PC-9 (cell line): ENCODE results near the gene C2orf78. TPM values are rescaled to one million over a fixed set of nuclear protein-coding genes. Genes with fewer than 3 reads are reported as not detected.

Experiments used
- BruUV-seq: library from RNA; stranded (reverse); fragments of 400-500 nt; replicated peaks from 2 replicates; lab custom pipeline; 2021; lab: Mats Ljungman, UMichigan
- CTCF ChIA-PET: fragments of 300-600 bp; sonication (Branson Sonifier 250); formaldehyde crosslinking; loops from one replicate; lab custom pipeline; 2022; ENCODE audit warnings: antibody characterized with exemption; lab: Charles Lee
- POLR2A ChIA-PET: fragments of 300-600 bp; sonication (Branson Sonifier 250); formaldehyde crosslinking; loops from one replicate; lab custom pipeline; 2022; ENCODE audit warnings: antibody characterized with exemption; ENCODE audit not compliant: unreplicated experiment; lab: Charles Lee
- DNase-seq, 2 experiments: peaks; one replicate each; pipeline versions ENCODE4 v3.0.0 to v3.0.0-alpha.2; 2015 to 2022; ENCODE audit warnings: mixed read lengths in 1 of 2
- H2AFZ ChIP-seq: fragments of 200-600 bp; sonication (generic); 2 replicates; pipeline ENCODE4 v1.8.1; 2017; ENCODE audit warnings: antibody characterized with exemption
- H3F3A ChIP-seq: fragments of 200-600 bp; sonication (generic); 2 replicates; pipeline ENCODE4 v1.8.1; 2017; ENCODE audit warnings: antibody characterized with exemption, mild to moderate bottlenecking, low read depth; ENCODE audit not compliant: insufficient read depth
- H3K27ac ChIP-seq: fragments of 200-600 bp; sonication (generic); 2 replicates; pipeline ENCODE4 v1.6.1; 2016; ENCODE audit warnings: mixed run types
- H3K27me3 ChIP-seq: fragments of 200-600 bp; sonication (generic); 2 replicates; pipeline ENCODE4 v1.6.1; 2016; ENCODE audit warnings: low read depth, mixed run types; ENCODE audit not compliant: insufficient read depth
- H3K36me3 ChIP-seq: fragments of 200-600 bp; sonication (generic); 2 replicates; pipeline ENCODE4 v1.6.1; 2016; ENCODE audit warnings: low read depth, mixed run types
- H3K4me1 ChIP-seq: fragments of 200-600 bp; sonication (generic); replicated peaks from 2 replicates; pipeline ENCODE4 v1.6.1; 2016; ENCODE audit warnings: mixed run types; ENCODE audit not compliant: insufficient read depth
- H3K4me2 ChIP-seq: fragments of 200-600 bp; sonication (generic); 2 replicates; pipeline ENCODE4 v1.6.1; 2017; ENCODE audit warnings: mixed run types
- H3K4me3 ChIP-seq: fragments of 200-600 bp; sonication (generic); 2 replicates; pipeline ENCODE4 v1.6.1; 2016; ENCODE audit warnings: mixed run types
- H3K79me2 ChIP-seq: fragments of 200-600 bp; sonication (generic); 2 replicates; pipeline ENCODE4 v1.6.1; 2017; ENCODE audit warnings: low read depth, mixed run types
- H3K9me2 ChIP-seq: fragments of 200-600 bp; sonication (generic); 2 replicates; pipeline ENCODE4 v1.8.1; 2017; ENCODE audit warnings: mild to moderate bottlenecking; ENCODE audit not compliant: insufficient read depth
- H3K9me3 ChIP-seq: fragments of 200-600 bp; sonication (generic); 2 replicates; pipeline ENCODE4 v1.8.1; 2016; ENCODE audit warnings: low read depth; ENCODE audit not compliant: insufficient read depth
- H4K20me1 ChIP-seq: fragments of 200-600 bp; sonication (generic); 2 replicates; pipeline ENCODE4 v1.8.1; 2017; ENCODE audit not compliant: insufficient read depth
- EZH2 ChIP-seq: fragments of 200-600 bp; sonication (generic); IDR thresholded peaks from 2 replicates; pipeline ENCODE4 v1.8.0; 2017; ENCODE audit warnings: antibody characterized with exemption, low read depth
- intact Hi-C: fragments of 100-400 bp; cut with micrococcal nuclease; formaldehyde crosslinking; loops from one replicate; pipeline ENCODE4 v1.10.0; 2022; ENCODE audit not compliant: unreplicated experiment
- total RNA-seq: library from RNA; stranded (reverse); gene quantifications from 2 replicates; pipeline ENCODE4 v1.2.3, GENCODE V29; 2021
- TF ChIP-seq, protein P1 (sequence below): fragments of 200-600 bp; sonication (generic); conservative IDR thresholded peaks from 2 replicates; pipeline ENCODE4 v1.6.1; 2017; ENCODE audit warnings: mixed run types, antibody characterized with exemption, mild to moderate bottlenecking, moderate library complexity

C2orf78 gene
- total RNA-seq, 1 experiment from 2014 or later: not detected

DNA sequence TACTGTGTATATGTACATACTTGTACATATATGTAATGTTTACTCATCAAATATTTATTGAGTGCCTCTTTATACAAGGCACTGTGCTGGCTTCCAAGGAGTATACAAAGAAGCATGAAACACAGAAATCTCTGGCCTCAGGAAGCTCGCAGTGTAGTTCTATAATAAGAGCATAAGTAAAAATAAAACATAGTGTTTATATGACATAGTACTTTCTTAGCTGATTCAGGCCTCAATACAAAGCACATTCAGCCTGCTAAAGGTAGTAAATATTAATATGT is 58.7 kb downstream of the C2orf78 start:
- Histone ChIP-seq H2AFZ (no peak overlapping the region), H3K4me1 (no peaks in the 10 kb centered on the region), H3F3A (no peaks in the 10 kb centered on the region), H3K27ac (no peak overlapping the region), H3K27me3 (no peaks in the 10 kb centered on the region), H4K20me1 (peaks cover 15% of the 10 kb centered on the region; the same call in 1 of the 2 replicates), H3K9me2 (no peaks in the 10 kb centered on the region), H3K36me3 (peaks cover 18% of the 10 kb centered on the region; the same call in 1 of the 2 replicates), H3K4me3 (no peak overlapping the region), H3K9me3 (no peaks in the 10 kb centered on the region), H3K4me2 (no peak overlapping the region), H3K79me2 (no peaks in the 10 kb centered on the region)
- POLR2A ChIA-PET: interaction anchor here (0.6 to 0.7 kb wide), 2 partner anchors 309 to 461 kb away, joined by 3 to 5 read pairs; no protein-coding TSS in a partner anchor
- no TSS peak for BruUV-seq
- CTCF ChIA-PET: no interaction called here
- no peak for DNase-seq
- TF ChIP-seq, protein P1, sequence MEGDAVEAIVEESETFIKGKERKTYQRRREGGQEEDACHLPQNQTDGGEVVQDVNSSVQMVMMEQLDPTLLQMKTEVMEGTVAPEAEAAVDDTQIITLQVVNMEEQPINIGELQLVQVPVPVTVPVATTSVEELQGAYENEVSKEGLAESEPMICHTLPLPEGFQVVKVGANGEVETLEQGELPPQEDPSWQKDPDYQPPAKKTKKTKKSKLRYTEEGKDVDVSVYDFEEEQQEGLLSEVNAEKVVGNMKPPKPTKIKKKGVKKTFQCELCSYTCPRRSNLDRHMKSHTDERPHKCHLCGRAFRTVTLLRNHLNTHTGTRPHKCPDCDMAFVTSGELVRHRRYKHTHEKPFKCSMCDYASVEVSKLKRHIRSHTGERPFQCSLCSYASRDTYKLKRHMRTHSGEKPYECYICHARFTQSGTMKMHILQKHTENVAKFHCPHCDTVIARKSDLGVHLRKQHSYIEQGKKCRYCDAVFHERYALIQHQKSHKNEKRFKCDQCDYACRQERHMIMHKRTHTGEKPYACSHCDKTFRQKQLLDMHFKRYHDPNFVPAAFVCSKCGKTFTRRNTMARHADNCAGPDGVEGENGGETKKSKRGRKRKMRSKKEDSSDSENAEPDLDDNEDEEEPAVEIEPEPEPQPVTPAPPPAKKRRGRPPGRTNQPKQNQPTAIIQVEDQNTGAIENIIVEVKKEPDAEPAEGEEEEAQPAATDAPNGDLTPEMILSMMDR: no peak
- TF ChIP-seq EZH2: no peak
- intact Hi-C loops: no loop called here

DNA sequence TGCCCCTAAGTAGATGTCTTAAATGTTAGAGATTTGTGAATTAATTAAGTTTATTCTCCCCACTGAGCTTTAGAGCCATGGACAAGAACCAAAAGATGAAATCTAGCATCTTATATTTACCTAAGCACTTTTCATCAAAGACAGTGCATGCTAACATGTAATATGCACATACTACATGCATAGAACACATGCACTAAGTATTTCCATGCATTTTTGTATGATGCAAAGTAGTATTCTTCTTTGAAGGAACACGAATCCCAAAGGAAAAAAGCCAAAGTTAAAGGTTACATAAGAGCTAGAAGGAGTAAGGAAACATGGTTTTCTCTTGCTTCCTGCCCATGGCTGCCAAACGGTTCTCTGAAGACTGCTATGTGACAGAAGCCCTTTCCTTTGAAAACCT is 60.1 kb downstream of the C2orf78 start:
- peaks cover 12% of the 10 kb centered on the region; the same call in 1 of the 2 replicates for H4K20me1 ChIP-seq
- TF ChIP-seq EZH2: no peak
- TF ChIP-seq, protein P1: no peak
- ChIA-PET POLR2A (interaction anchor here (0.6 to 0.7 kb wide), 2 partner anchors 15 to 335 kb away, joined by 3 read pairs; partner anchors contain the start of genes MOB1A and STAMBP), CTCF (no interaction called here)
- no peak overlapping the region for H3K4me3 ChIP-seq
- no TSS peak for BruUV-seq
- no peaks in the 10 kb centered on the region for H3K79me2 ChIP-seq
- no peak for DNase-seq
- no peak overlapping the region for H3K4me2 ChIP-seq
- peaks cover 18% of the 10 kb centered on the region; the same call in 1 of the 2 replicates for H3K36me3 ChIP-seq
- H3K9me2 ChIP-seq: no peaks in the 10 kb centered on the region
- no peaks in the 10 kb centered on the region for H3F3A ChIP-seq
- H3K4me1 ChIP-seq: no peaks in the 10 kb centered on the region
- H3K27ac ChIP-seq: no peak overlapping the region
- no peak overlapping the region for H2AFZ ChIP-seq
- no peaks in the 10 kb centered on the region for H3K9me3 ChIP-seq
- H3K27me3 ChIP-seq: no peaks in the 10 kb centered on the region
- intact Hi-C loops: no loop called here

DNA sequence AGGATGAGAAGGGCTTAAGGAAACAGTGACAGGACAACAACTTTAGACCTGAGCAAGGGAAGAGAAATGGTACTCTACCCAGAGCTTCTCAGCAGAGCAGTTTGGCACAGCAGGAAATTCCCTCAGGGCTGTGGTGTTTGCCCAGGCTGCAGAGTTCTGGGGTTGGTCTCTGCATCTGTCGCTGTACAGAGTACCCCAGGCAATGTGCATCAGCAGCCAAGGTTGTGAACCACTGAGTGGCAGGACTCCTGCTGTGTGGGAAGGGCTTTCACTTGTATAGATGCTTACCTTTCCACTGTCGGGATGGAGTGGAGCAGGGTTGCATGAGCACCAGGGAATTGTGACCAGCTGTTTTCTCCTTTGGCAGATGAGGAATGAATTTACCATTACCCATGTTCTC is 66.0 kb downstream of the C2orf78 start:
- H4K20me1 ChIP-seq: no peaks in the 10 kb centered on the region
- ChIA-PET POLR2A (no interaction called here), CTCF (no interaction called here)
- no peaks in the 10 kb centered on the region for H3K79me2 ChIP-seq
- intact Hi-C loops: no loop called here
- H3K4me1 ChIP-seq: peaks cover 9% of the 10 kb centered on the region
- H3K4me2 ChIP-seq: no peak overlapping the region
- H3K27me3 ChIP-seq: no peaks in the 10 kb centered on the region
- no peak overlapping the region for H2AFZ ChIP-seq
- TF ChIP-seq EZH2: no peak
- H3K9me2 ChIP-seq: no peaks in the 10 kb centered on the region
- no TSS peak for BruUV-seq
- H3K27ac ChIP-seq: no peak overlapping the region
- no peak for DNase-seq
- no peak overlapping the region for H3K4me3 ChIP-seq
- H3K36me3 ChIP-seq: peaks cover 38% of the 10 kb centered on the region
- peaks cover 15% of the 10 kb centered on the region for H3F3A ChIP-seq
- H3K9me3 ChIP-seq: no peaks in the 10 kb centered on the region

DNA sequence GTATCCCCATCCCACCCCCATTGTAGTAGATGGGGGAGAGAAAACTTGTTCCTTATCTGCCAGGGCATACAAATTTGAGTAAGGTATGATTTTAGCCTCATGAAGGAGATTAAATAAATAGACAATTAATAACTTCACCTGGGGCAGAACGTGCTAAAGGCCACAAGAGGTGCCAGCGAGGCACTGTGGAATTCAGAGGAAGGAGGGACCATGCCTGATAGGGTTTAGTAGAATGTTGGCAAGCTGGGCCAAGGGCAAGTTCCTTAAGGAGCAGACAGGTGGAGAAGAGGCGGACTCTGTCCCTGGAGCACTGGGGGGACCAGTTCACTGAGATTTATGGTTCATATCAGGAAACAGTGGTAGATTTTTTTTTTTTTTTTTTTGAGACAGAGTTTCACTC is 67.3 kb downstream of the C2orf78 start:
- no TSS peak for BruUV-seq
- Histone ChIP-seq H3K4me2 (no peak overlapping the region), H3K9me3 (no peaks in the 10 kb centered on the region), H3K27ac (no peak overlapping the region), H3K4me3 (no peak overlapping the region), H3F3A (peaks cover 15% of the 10 kb centered on the region), H3K79me2 (no peaks in the 10 kb centered on the region), H3K36me3 (peaks cover 36% of the 10 kb centered on the region), H2AFZ (no peak overlapping the region), H3K27me3 (no peaks in the 10 kb centered on the region), H3K4me1 (peaks cover 9% of the 10 kb centered on the region), H4K20me1 (no peaks in the 10 kb centered on the region), H3K9me2 (no peaks in the 10 kb centered on the region)
- intact Hi-C loops: no loop called here
- DNase-seq: peak in 1 of 2 experiments; percentile 5
- no peak for TF ChIP-seq EZH2
- TF ChIP-seq, protein P1: peak; percentile 66
- POLR2A ChIA-PET: interaction anchor here (0.7 kb wide), 1 partner anchor 188 kb away, joined by 3 read pairs; no protein-coding TSS in a partner anchor
- CTCF ChIA-PET: interaction anchor here (0.7 kb wide), 1 partner anchor 159 kb away, joined by 10 read pairs; no protein-coding TSS in a partner anchor
